A549 (cell line): ENCODE data around the gene CLN5.

Experiments used
- CEBPB ChIP-seq, 2 experiments: fragments of >200 bp in 1 of 2; sonication (Bioruptor Twin) in 1 of 2; formaldehyde crosslinking in 1 of 2; IDR thresholded peaks; 2 replicates each; pipeline ENCODE4 v1.6.1; 2012 to 2016
- CHD2 ChIP-seq: fragments of 150-350 bp; IDR thresholded peaks from 2 replicates; pipeline ENCODE4 v1.6.1; 2014; ENCODE audit warnings: low read length; ENCODE audit not compliant: partially characterized antibody
- FOSL2 ChIP-seq, 2 experiments: fragments of 450-650 bp in 1 of 2; fragments of >200 bp in 1 of 2; sonication (Bioruptor Twin) in 1 of 2; formaldehyde crosslinking; IDR thresholded peaks; 2 replicates each; pipeline versions ENCODE4 v1.5.0 to v1.6.1; 2016 to 2020; ENCODE audit warnings: mild to moderate bottlenecking in 1 of 2, moderate library complexity in 1 of 2
- HOXA7 ChIP-seq: fragments of 250-450 bp; sonication (Bioruptor Pico); IDR thresholded peaks from 2 replicates; pipeline ENCODE4 v1.5.0; 2020; ENCODE audit warnings: mild to moderate bottlenecking, moderate library complexity
- HOXB13 ChIP-seq: fragments of 250-450 bp; sonication (Bioruptor Pico); IDR thresholded peaks from 2 replicates; pipeline ENCODE4 v1.5.0; 2020; ENCODE audit warnings: low read depth, mild to moderate bottlenecking, moderate library complexity
- NR3C1 ChIP-seq: fragments of >200 bp; sonication (Bioruptor Twin); formaldehyde crosslinking; IDR thresholded peaks from 3 replicates; pipeline ENCODE4 v1.6.1; 2017
- POLR2A ChIP-seq: IDR thresholded peaks from 2 replicates; pipeline ENCODE4 v1.6.1; 2012; ENCODE audit warnings: mild to moderate bottlenecking, low read length
- RNF2 ChIP-seq: fragments of 200-600 bp; sonication (generic); IDR thresholded peaks from 2 replicates; pipeline ENCODE4 v1.6.1; 2016; ENCODE audit warnings: low read depth, mild to moderate bottlenecking, antibody characterized with exemption, moderate library complexity, borderline replicate concordance
- TF ChIP-seq, protein P1 (sequence below): fragments of >200 bp; sonication (Bioruptor Twin); formaldehyde crosslinking; IDR thresholded peaks from 3 replicates; pipeline ENCODE4 v1.5.1; 2016
- TF ChIP-seq, protein P2 (sequence below): IDR thresholded peaks from 2 replicates; pipeline ENCODE4 v1.6.1; 2012
- TF ChIP-seq, protein P3 (sequence below): fragments of 200-600 bp; sonication (generic); IDR thresholded peaks from 2 replicates; pipeline ENCODE4 v1.6.1; 2016; ENCODE audit warnings: antibody characterized with exemption, mild to moderate bottlenecking, moderate library complexity

DNA sequence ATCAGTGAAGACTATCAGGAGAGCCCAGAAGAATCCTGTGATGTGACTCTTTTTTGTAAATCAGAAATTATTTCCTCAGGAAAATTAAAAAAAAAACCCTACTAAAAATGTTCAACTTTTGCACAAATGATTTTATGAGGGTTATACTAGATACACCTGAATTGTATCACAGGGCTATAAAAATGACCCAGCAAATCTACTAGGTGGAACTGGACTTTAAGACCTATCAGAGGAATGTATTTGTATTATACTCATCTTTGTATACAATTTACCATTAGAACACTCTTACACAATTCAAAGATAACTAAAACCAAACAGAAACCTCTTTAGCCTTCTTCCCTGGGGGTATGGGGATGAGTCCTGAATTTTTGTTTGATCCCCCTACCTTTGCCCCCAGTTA is 27.9 kb downstream of the CLN5 start:
- no peak for TF ChIP-seq RNF2
- no peak for TF ChIP-seq POLR2A
- no peak for TF ChIP-seq CHD2
- TF ChIP-seq HOXB13 (CRISPR knock-in tag) = no peak
- TF ChIP-seq, protein P1, sequence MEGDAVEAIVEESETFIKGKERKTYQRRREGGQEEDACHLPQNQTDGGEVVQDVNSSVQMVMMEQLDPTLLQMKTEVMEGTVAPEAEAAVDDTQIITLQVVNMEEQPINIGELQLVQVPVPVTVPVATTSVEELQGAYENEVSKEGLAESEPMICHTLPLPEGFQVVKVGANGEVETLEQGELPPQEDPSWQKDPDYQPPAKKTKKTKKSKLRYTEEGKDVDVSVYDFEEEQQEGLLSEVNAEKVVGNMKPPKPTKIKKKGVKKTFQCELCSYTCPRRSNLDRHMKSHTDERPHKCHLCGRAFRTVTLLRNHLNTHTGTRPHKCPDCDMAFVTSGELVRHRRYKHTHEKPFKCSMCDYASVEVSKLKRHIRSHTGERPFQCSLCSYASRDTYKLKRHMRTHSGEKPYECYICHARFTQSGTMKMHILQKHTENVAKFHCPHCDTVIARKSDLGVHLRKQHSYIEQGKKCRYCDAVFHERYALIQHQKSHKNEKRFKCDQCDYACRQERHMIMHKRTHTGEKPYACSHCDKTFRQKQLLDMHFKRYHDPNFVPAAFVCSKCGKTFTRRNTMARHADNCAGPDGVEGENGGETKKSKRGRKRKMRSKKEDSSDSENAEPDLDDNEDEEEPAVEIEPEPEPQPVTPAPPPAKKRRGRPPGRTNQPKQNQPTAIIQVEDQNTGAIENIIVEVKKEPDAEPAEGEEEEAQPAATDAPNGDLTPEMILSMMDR = no peak
- no peak for TF ChIP-seq NR3C1
- TF ChIP-seq, protein P2, sequence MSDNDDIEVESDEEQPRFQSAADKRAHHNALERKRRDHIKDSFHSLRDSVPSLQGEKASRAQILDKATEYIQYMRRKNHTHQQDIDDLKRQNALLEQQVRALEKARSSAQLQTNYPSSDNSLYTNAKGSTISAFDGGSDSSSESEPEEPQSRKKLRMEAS = no peak
- no peak for TF ChIP-seq CEBPB (IDR thresholded peaks at IDR 0.05)
- TF ChIP-seq HOXA7 (CRISPR knock-in tag) = no peak
- TF ChIP-seq, protein P3, sequence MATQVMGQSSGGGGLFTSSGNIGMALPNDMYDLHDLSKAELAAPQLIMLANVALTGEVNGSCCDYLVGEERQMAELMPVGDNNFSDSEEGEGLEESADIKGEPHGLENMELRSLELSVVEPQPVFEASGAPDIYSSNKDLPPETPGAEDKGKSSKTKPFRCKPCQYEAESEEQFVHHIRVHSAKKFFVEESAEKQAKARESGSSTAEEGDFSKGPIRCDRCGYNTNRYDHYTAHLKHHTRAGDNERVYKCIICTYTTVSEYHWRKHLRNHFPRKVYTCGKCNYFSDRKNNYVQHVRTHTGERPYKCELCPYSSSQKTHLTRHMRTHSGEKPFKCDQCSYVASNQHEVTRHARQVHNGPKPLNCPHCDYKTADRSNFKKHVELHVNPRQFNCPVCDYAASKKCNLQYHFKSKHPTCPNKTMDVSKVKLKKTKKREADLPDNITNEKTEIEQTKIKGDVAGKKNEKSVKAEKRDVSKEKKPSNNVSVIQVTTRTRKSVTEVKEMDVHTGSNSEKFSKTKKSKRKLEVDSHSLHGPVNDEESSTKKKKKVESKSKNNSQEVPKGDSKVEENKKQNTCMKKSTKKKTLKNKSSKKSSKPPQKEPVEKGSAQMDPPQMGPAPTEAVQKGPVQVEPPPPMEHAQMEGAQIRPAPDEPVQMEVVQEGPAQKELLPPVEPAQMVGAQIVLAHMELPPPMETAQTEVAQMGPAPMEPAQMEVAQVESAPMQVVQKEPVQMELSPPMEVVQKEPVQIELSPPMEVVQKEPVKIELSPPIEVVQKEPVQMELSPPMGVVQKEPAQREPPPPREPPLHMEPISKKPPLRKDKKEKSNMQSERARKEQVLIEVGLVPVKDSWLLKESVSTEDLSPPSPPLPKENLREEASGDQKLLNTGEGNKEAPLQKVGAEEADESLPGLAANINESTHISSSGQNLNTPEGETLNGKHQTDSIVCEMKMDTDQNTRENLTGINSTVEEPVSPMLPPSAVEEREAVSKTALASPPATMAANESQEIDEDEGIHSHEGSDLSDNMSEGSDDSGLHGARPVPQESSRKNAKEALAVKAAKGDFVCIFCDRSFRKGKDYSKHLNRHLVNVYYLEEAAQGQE = no peak
- no peak for TF ChIP-seq FOSL2 (IDR thresholded peaks at IDR 0.05)
- no peak for TF ChIP-seq FOSL2 (CRISPR knock-in tag; IDR thresholded peaks at IDR 0.05)
